Measurements from ENCODE around the gene C1orf159.

DNA sequence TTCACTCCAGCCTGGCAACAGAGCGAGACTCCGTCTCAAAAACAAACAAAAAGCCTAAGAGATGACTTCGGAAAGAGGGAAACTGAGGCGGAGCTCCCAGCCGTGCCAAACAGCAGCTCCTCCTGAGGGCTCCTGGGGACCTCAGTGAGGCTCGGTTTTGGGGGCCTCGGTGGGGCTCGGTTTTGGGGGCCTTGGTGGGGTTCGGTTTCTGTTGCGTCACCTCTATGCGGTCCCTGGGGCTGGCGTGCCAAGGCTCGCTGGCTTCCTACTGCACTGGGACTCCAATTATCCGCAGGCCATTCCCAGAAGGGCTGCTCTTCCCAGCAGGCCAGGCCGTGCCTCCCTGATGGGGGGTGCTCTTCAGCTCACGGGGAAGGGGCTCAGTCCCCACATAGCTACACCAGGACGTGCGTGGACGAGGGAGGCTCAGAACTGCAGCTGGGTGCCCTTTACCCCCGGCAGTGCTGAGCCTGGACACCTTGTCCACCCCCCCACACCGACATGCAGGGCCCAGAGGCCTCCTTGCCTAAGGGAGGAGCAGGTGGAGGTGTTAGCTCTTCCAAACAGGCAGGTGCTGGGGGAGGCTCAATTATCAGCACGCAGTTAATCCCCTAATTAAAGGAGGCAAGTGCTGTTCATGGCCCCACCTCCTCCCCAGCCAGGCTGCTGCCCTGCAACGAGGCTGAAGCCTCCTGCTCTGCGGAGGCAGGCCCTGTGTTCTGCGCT is 5.1 kb upstream of the C1orf159 start:
- no peak for TF ChIP-seq REST (IDR thresholded peaks at IDR 0.05; ENCODE audit: borderline replicate concordance)
- no peak for TF ChIP-seq EZH2 (IDR thresholded peaks at IDR 0.05; ENCODE audit: borderline replicate concordance, insufficient read depth, low read length, poor library complexity, severe bottlenecking)
- TF ChIP-seq CTCF (IDR thresholded peaks at IDR 0.05; ENCODE audit: poor library complexity, severe bottlenecking): no peak
- TF ChIP-seq MXI1 (conservative IDR thresholded peaks at IDR 0.05; ENCODE audit: poor library complexity, severe bottlenecking): no peak
- TF ChIP-seq TAF1 (IDR thresholded peaks at IDR 0.05; ENCODE audit: low read depth): no peak

Data from neural cell (in vitro differentiated cells).